SU-DHL-6 (cell line): ENCODE data around the gene AK2.

Experiments used
- CTCF ChIP-seq: fragments of 200-600 bp; sonication (generic); IDR thresholded peaks from one replicate; pipeline ENCODE4 v1.5.1; 2017; ENCODE audit warnings: antibody characterized with exemption, mild to moderate bottlenecking, low read length, moderate library complexity; ENCODE audit not compliant: insufficient read depth, poor library complexity, severe bottlenecking
- EZH2phosphoT487 ChIP-seq: fragments of 200-600 bp; sonication (generic), shearing (Covaris generic); conservative IDR thresholded peaks from 2 replicates; pipeline ENCODE4 v1.6.1; 2018; ENCODE audit warnings: mild to moderate bottlenecking, antibody characterized with exemption, low read length, moderate library complexity, mixed read lengths

GRCh38 chr1:33048426-33048825, 11.7 kb upstream of the AK2 start:
- TF ChIP-seq CTCF (no peak), EZH2phosphoT487 (no peak)
